H1 (cell line): Measurements from ENCODE around the gene PLK5. TPM values are rescaled to one million over a fixed set of nuclear protein-coding genes. Genes with fewer than 3 reads are reported as not detected.

Source experiments
- SRF ChIP-seq: IDR thresholded peaks from 2 replicates; pipeline ENCODE4 v1.6.1; 2011; ENCODE audit warnings: mild to moderate bottlenecking, low read depth, low read length, moderate library complexity
- ZNF274 ChIP-seq: IDR thresholded peaks from 2 replicates; pipeline ENCODE4 v1.7.0; 2012; ENCODE audit warnings: low read length, borderline replicate concordance; ENCODE audit errors: extremely low read depth
- polyA plus RNA-seq, 7 experiments: library from polyadenylated mRNA; depleted of rRNA in 3 of 7; stranded (reverse) in 5 of 7; unstranded in 2 of 7; fragments of >200 nt in 5 of 7; fragments of 200-250 nt in 2 of 7; gene quantifications; 1 replicate in 5 of 7; 2 replicates in 1 of 7; 4 replicates in 1 of 7; pipeline versions ENCODE4 v1.2.1 to v1.2.3, GENCODE V29; 2011 to 2013; ENCODE audit warnings: missing spikeins in 2 of 7, mixed read lengths in 2 of 7
- total RNA-seq: library from RNA; stranded (reverse); fragmentation: NEBNext Ultra II Directional; extraction: Animal tissue kit (Norgen Biotek cat#: 25700); gene quantifications from 2 replicates; pipeline ENCODE4 v1.2.1, GENCODE V29; 2021
- TF ChIP-seq, protein P1 (sequence below): fragments of 300-600 bp; sonication (generic); IDR thresholded peaks from 2 replicates; pipeline ENCODE4 v1.7.1; 2012; ENCODE audit warnings: low read length, moderate library complexity, mild to moderate bottlenecking, inconsistent platforms; ENCODE audit not compliant: insufficient replicate concordance
- TF ChIP-seq, protein P2 (sequence below): IDR thresholded peaks from 2 replicates; pipeline ENCODE4 v1.6.1; 2012; ENCODE audit warnings: inconsistent platforms

PLK5 gene
- total and polyA plus RNA-seq, 2 of the 8 experiments (the other 6 are each of a cell fraction or from before 2014, with no cell fraction given), result 0.43 to 0.45 TPM

DNA sequence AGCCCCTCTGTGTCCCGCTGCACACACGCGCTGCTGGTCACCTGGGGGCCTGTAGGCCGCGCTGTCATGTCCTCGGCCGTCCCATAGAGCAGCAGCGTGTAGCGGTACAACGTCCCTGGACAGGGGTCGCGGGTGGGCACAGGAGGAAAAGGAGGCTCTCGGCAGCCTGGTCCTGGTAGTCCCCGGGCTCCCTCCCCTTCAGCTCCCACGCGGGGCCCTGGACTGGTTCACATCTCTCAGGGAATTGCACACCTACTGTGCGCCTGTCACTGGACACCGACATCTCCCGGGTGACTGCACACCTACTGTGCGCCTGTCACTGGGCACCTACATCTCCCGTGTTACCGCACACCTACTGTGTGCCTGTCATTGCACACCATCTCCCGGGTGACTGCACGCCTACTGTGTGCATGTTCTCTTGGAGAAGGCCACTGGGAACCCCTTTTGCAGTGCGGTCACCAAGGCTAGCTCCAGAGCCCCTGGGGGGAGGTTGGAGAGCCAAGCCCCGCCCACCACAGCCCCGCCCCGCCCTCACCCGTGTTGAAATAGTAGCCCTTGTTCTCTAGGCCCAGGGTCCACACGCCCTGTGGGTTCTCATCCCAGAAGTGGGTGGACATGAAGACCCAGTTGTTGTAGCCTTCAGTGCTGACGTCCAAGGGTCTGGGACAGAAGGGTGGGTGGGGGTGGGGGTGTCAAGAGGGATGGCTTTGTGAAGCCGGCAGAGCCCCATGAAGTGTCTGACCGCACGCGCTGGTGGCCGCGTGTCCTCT lies 41.3 kb upstream of the PLK5 start (continued):
- TF ChIP-seq, protein P1, sequence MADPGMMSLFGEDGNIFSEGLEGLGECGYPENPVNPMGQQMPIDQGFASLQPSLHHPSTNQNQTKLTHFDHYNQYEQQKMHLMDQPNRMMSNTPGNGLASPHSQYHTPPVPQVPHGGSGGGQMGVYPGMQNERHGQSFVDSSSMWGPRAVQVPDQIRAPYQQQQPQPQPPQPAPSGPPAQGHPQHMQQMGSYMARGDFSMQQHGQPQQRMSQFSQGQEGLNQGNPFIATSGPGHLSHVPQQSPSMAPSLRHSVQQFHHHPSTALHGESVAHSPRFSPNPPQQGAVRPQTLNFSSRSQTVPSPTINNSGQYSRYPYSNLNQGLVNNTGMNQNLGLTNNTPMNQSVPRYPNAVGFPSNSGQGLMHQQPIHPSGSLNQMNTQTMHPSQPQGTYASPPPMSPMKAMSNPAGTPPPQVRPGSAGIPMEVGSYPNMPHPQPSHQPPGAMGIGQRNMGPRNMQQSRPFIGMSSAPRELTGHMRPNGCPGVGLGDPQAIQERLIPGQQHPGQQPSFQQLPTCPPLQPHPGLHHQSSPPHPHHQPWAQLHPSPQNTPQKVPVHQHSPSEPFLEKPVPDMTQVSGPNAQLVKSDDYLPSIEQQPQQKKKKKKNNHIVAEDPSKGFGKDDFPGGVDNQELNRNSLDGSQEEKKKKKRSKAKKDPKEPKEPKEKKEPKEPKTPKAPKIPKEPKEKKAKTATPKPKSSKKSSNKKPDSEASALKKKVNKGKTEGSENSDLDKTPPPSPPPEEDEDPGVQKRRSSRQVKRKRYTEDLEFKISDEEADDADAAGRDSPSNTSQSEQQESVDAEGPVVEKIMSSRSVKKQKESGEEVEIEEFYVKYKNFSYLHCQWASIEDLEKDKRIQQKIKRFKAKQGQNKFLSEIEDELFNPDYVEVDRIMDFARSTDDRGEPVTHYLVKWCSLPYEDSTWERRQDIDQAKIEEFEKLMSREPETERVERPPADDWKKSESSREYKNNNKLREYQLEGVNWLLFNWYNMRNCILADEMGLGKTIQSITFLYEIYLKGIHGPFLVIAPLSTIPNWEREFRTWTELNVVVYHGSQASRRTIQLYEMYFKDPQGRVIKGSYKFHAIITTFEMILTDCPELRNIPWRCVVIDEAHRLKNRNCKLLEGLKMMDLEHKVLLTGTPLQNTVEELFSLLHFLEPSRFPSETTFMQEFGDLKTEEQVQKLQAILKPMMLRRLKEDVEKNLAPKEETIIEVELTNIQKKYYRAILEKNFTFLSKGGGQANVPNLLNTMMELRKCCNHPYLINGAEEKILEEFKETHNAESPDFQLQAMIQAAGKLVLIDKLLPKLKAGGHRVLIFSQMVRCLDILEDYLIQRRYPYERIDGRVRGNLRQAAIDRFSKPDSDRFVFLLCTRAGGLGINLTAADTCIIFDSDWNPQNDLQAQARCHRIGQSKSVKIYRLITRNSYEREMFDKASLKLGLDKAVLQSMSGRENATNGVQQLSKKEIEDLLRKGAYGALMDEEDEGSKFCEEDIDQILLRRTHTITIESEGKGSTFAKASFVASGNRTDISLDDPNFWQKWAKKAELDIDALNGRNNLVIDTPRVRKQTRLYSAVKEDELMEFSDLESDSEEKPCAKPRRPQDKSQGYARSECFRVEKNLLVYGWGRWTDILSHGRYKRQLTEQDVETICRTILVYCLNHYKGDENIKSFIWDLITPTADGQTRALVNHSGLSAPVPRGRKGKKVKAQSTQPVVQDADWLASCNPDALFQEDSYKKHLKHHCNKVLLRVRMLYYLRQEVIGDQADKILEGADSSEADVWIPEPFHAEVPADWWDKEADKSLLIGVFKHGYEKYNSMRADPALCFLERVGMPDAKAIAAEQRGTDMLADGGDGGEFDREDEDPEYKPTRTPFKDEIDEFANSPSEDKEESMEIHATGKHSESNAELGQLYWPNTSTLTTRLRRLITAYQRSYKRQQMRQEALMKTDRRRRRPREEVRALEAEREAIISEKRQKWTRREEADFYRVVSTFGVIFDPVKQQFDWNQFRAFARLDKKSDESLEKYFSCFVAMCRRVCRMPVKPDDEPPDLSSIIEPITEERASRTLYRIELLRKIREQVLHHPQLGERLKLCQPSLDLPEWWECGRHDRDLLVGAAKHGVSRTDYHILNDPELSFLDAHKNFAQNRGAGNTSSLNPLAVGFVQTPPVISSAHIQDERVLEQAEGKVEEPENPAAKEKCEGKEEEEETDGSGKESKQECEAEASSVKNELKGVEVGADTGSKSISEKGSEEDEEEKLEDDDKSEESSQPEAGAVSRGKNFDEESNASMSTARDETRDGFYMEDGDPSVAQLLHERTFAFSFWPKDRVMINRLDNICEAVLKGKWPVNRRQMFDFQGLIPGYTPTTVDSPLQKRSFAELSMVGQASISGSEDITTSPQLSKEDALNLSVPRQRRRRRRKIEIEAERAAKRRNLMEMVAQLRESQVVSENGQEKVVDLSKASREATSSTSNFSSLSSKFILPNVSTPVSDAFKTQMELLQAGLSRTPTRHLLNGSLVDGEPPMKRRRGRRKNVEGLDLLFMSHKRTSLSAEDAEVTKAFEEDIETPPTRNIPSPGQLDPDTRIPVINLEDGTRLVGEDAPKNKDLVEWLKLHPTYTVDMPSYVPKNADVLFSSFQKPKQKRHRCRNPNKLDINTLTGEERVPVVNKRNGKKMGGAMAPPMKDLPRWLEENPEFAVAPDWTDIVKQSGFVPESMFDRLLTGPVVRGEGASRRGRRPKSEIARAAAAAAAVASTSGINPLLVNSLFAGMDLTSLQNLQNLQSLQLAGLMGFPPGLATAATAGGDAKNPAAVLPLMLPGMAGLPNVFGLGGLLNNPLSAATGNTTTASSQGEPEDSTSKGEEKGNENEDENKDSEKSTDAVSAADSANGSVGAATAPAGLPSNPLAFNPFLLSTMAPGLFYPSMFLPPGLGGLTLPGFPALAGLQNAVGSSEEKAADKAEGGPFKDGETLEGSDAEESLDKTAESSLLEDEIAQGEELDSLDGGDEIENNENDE, result no peak
- TF ChIP-seq SRF, result no peak
- TF ChIP-seq, protein P2, sequence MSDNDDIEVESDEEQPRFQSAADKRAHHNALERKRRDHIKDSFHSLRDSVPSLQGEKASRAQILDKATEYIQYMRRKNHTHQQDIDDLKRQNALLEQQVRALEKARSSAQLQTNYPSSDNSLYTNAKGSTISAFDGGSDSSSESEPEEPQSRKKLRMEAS, result no peak
- TF ChIP-seq ZNF274, result no peak
